Measurements from ENCODE around the gene CD4. TPM values are rescaled to one million over a fixed set of nuclear protein-coding genes. Genes with fewer than 3 reads are reported as not detected.

Gene CD4
- total RNA-seq, 1 experiment from 2014 or later = not detected

GRCh38 chr12:6772726-6773589 is 16.4 kb upstream of the CD4 start:
- no peaks in the 10 kb centered on the region for H3K27me3 ChIP-seq (replicated peaks; ENCODE audit: control insufficient read depth, insufficient read depth, low read length)
- no peak for DNase-seq
- peaks cover 30% of the 10 kb centered on the region for H3K4me1 ChIP-seq
- no peak overlapping the region for H3K4me3 ChIP-seq (ENCODE audit: low read depth, low read length)
- H3K4me1 Mint-ChIP-seq (ENCODE audit: low read depth, unreplicated experiment) = peaks cover 49% of the 10 kb centered on the region
- H3K9me3 ChIP-seq = no peaks in the 10 kb centered on the region
- H3K9me3 Mint-ChIP-seq (ENCODE audit: unreplicated experiment) = no peaks in the 10 kb centered on the region
- intact Hi-C loops (cut with micrococcal nuclease; ENCODE audit: unreplicated experiment) = no loop called here
- ChIA-PET POLR2A (no interaction called here), CTCF (interaction anchor here (1.9 kb wide), 1 partner anchor 20 kb away, joined by 9 read pairs; the partner anchor contains the start of gene MLF2)
- peaks cover 2% of the 10 kb centered on the region for H3K36me3 Mint-ChIP-seq (ENCODE audit: insufficient read depth, unreplicated experiment)
- H3K27ac Mint-ChIP-seq (ENCODE audit: unreplicated experiment) = no peak overlapping the region
- peaks cover 10% of the 10 kb centered on the region; the same call in 1 of the 2 replicates for H3K36me3 ChIP-seq (ENCODE audit: control insufficient read depth, insufficient read depth, low read length)
- no peak for TF ChIP-seq CTCF (IDR thresholded peaks at IDR 0.05; ENCODE audit: insufficient read depth in 1 of 2, low read depth in 1 of 2, low read length in 1 of 2, severe bottlenecking in 1 of 2, unreplicated experiment in 1 of 2)
- no peaks in the 10 kb centered on the region for H3K27me3 Mint-ChIP-seq (ENCODE audit: insufficient read depth, unreplicated experiment)
- no TSS peak for BruUV-seq (replicated peaks)
- no peak overlapping the region for H3K4me3 Mint-ChIP-seq (ENCODE audit: unreplicated experiment)

GRCh38 chr12:6773590-6774351 is 15.6 kb upstream of the CD4 start:
- H3K4me3 Mint-ChIP-seq (ENCODE audit: unreplicated experiment) = no peak overlapping the region
- H3K9me3 ChIP-seq = no peaks in the 10 kb centered on the region
- POLR2A ChIA-PET = interaction anchor here (0.6 kb wide), 1 partner anchor 34 kb away, joined by 12 read pairs; no protein-coding TSS in a partner anchor
- H3K4me3 ChIP-seq (ENCODE audit: low read depth, low read length) = no peak overlapping the region
- no peaks in the 10 kb centered on the region for H3K27me3 ChIP-seq (replicated peaks; ENCODE audit: control insufficient read depth, insufficient read depth, low read length)
- no peak overlapping the region for H3K27ac Mint-ChIP-seq (ENCODE audit: unreplicated experiment)
- intact Hi-C loops (cut with micrococcal nuclease; ENCODE audit: unreplicated experiment) = no loop called here
- BruUV-seq (replicated peaks) = no TSS peak
- H3K27me3 Mint-ChIP-seq (ENCODE audit: insufficient read depth, unreplicated experiment) = no peaks in the 10 kb centered on the region
- peaks cover 10% of the 10 kb centered on the region; the same call in 1 of the 2 replicates for H3K36me3 ChIP-seq (ENCODE audit: control insufficient read depth, insufficient read depth, low read length)
- no peak for TF ChIP-seq CTCF (IDR thresholded peaks at IDR 0.05; ENCODE audit: insufficient read depth in 1 of 2, low read depth in 1 of 2, low read length in 1 of 2, severe bottlenecking in 1 of 2, unreplicated experiment in 1 of 2)
- CTCF ChIA-PET = interaction anchor here (1.8 kb wide), 1 partner anchor 7 kb away, joined by 9 read pairs; the partner anchor contains the start of gene PTMS
- no peaks in the 10 kb centered on the region for H3K36me3 Mint-ChIP-seq (ENCODE audit: insufficient read depth, unreplicated experiment)
- H3K4me1 ChIP-seq = peaks cover 27% of the 10 kb centered on the region
- H3K4me1 Mint-ChIP-seq (ENCODE audit: low read depth, unreplicated experiment) = peaks cover 49% of the 10 kb centered on the region
- no peak for DNase-seq
- H3K9me3 Mint-ChIP-seq (ENCODE audit: unreplicated experiment) = no peaks in the 10 kb centered on the region

GRCh38 chr12:6774499-6775062 is 14.7 kb upstream of the CD4 start:
- TF ChIP-seq CTCF (IDR thresholded peaks at IDR 0.05; ENCODE audit: insufficient read depth in 1 of 2, low read depth in 1 of 2, low read length in 1 of 2, severe bottlenecking in 1 of 2, unreplicated experiment in 1 of 2) = no peak
- no peaks in the 10 kb centered on the region for H3K9me3 ChIP-seq
- intact Hi-C loops (cut with micrococcal nuclease; ENCODE audit: unreplicated experiment) = loop anchor here (5.0 kb wide), 2 partner anchors 52 to 207 kb away; partner anchors contain the start of genes COPS7A and NOP2
- H3K36me3 ChIP-seq (ENCODE audit: control insufficient read depth, insufficient read depth, low read length) = peaks cover 10% of the 10 kb centered on the region; the same call in 1 of the 2 replicates
- H3K4me1 Mint-ChIP-seq (ENCODE audit: low read depth, unreplicated experiment) = peaks cover 47% of the 10 kb centered on the region
- H3K4me3 Mint-ChIP-seq (ENCODE audit: unreplicated experiment) = no peak overlapping the region
- H3K27ac Mint-ChIP-seq (ENCODE audit: unreplicated experiment) = peak overlapping the region; percentile 5
- no peaks in the 10 kb centered on the region for H3K27me3 ChIP-seq (replicated peaks; ENCODE audit: control insufficient read depth, insufficient read depth, low read length)
- ChIA-PET POLR2A (interaction anchor here (1.4 kb wide), 1 partner anchor 8 kb away, joined by 8 read pairs; the partner anchor contains the start of gene PTMS), CTCF (interaction anchor here (1.8 to 2.2 kb wide), 2 partner anchors 8 to 21 kb away, joined by 9 to 10 read pairs; partner anchors contain the start of genes MLF2 and PTMS)
- DNase-seq = no peak
- no peaks in the 10 kb centered on the region for H3K36me3 Mint-ChIP-seq (ENCODE audit: insufficient read depth, unreplicated experiment)
- no peaks in the 10 kb centered on the region for H3K27me3 Mint-ChIP-seq (ENCODE audit: insufficient read depth, unreplicated experiment)
- no peaks in the 10 kb centered on the region for H3K9me3 Mint-ChIP-seq (ENCODE audit: unreplicated experiment)
- H3K4me1 ChIP-seq = peaks cover 26% of the 10 kb centered on the region
- BruUV-seq (replicated peaks) = no TSS peak
- H3K4me3 ChIP-seq (ENCODE audit: low read depth, low read length) = no peak overlapping the region
